Neutrophil (primary cell): ENCODE measurements around the gene ZNF277.
A peak's percentile ranks its signal among the peaks of the same experiment; 100 is the strongest.

ENCODE experiments used
- H3K27ac ChIP-seq: fragments of 200-600 bp; sonication (generic); 2 replicates; pipeline ENCODE4 v1.5.1; 2016; ENCODE audit warnings: mild to moderate bottlenecking, moderate library complexity
- H3K27me3 ChIP-seq: fragments of 200-600 bp; sonication (generic); 2 replicates; pipeline ENCODE4 v1.6.0; 2016; ENCODE audit warnings: mild to moderate bottlenecking
- H3K36me3 ChIP-seq: fragments of 200-600 bp; sonication (generic); 2 replicates; pipeline ENCODE4 v1.5.1; 2017
- H3K4me1 ChIP-seq, 2 experiments: fragments of 200-600 bp in 1 of 2; sonication (generic) in 1 of 2; 1 replicate in 1 of 2; 2 replicates in 1 of 2; pipeline versions ENCODE4 v1.5.1 to v1.6.1; 2013 to 2016; ENCODE audit warnings: low read depth in 1 of 2, low read length in 1 of 2, mild to moderate bottlenecking in 1 of 2, moderate library complexity in 1 of 2; ENCODE audit not compliant: control insufficient read depth in 1 of 2, insufficient read depth in 1 of 2
- H3K4me3 ChIP-seq, 2 experiments: fragments of 200-600 bp in 1 of 2; sonication (generic) in 1 of 2; 1 replicate in 1 of 2; 2 replicates in 1 of 2; pipeline ENCODE4 v1.5.1; 2013 to 2016; ENCODE audit warnings: low read depth in 1 of 2, low read length in 1 of 2, mild to moderate bottlenecking in 1 of 2, moderate library complexity in 1 of 2
- H3K9me3 ChIP-seq: fragments of 200-600 bp; sonication (generic); 2 replicates; pipeline ENCODE4 v1.5.1; 2016
- TF ChIP-seq, protein P1 (sequence below): fragments of 200-600 bp; sonication (generic); IDR thresholded peaks from 2 replicates; pipeline ENCODE4 v1.5.1; 2016; ENCODE audit warnings: antibody characterized with exemption

ZNF277 gene

DNA sequence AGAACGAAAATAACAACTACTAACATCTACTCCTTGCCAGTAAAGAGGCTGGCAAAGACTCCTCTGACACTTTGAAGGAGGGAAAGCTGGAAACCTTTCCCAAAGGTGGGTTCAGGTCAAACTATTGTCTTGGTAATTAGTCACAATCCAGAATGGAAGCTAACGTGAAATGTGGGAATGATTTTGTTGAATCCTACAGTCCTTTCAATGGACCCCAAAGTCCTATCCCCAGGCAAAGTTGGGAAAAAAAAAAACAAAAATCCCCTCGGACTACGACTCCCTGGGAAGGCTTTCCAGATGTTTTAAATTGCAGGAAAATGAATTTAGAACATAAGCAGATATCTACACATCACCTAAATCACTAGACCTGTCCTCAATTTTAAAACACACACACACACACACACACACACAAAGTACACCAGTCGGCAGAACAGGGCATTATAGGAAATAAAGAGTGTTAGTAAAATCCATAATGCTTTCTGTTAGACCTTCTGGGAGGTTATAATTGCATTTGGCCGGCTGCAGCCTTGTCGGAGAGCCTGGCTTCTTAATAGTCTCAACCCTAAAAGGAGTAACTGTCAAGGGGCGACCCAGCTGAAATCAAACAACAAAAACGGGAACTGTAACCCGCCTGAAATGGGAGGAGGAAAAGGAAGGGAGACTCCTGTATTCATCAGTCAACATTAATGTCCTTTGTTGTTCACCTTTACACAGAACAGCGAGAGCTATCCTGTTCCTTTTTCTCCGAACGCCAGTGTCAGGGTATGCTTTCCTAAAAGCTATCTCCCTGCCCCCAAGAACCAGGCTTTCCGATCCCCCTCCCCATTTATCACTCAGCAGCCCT lies 1.8 kb upstream of the ZNF277 start:
- H3K27me3 ChIP-seq, result peaks cover 28% of the 10 kb centered on the region
- peak overlapping the region; percentile 89 for H3K27ac ChIP-seq
- peak overlapping the region; percentile 81 to 98 for H3K4me3 ChIP-seq
- TF ChIP-seq, protein P1, sequence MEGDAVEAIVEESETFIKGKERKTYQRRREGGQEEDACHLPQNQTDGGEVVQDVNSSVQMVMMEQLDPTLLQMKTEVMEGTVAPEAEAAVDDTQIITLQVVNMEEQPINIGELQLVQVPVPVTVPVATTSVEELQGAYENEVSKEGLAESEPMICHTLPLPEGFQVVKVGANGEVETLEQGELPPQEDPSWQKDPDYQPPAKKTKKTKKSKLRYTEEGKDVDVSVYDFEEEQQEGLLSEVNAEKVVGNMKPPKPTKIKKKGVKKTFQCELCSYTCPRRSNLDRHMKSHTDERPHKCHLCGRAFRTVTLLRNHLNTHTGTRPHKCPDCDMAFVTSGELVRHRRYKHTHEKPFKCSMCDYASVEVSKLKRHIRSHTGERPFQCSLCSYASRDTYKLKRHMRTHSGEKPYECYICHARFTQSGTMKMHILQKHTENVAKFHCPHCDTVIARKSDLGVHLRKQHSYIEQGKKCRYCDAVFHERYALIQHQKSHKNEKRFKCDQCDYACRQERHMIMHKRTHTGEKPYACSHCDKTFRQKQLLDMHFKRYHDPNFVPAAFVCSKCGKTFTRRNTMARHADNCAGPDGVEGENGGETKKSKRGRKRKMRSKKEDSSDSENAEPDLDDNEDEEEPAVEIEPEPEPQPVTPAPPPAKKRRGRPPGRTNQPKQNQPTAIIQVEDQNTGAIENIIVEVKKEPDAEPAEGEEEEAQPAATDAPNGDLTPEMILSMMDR, result no peak
- H3K9me3 ChIP-seq, result no peaks in the 10 kb centered on the region
- H3K4me1 ChIP-seq, result peaks cover 34 to 35% of the 10 kb centered on the region in 2 experiments
- H3K36me3 ChIP-seq, result no peaks in the 10 kb centered on the region

GRCh38 chr7:112205343-112206237 lies 905 bp upstream of the ZNF277 start:
- Histone ChIP-seq H3K4me3 (peak overlapping the region; percentile 81 to 98), H3K27ac (peak overlapping the region; percentile 89)
- TF ChIP-seq, protein P1, result no peak

GRCh38 chr7:112206991-112207592 lies 597 bp downstream of the ZNF277 start:
- peak overlapping the region; percentile 89 for H3K27ac ChIP-seq
- peaks cover 34 to 35% of the 10 kb centered on the region in 2 experiments for H3K4me1 ChIP-seq
- TF ChIP-seq, protein P1, result no peak
- H3K27me3 ChIP-seq, result peaks cover 28% of the 10 kb centered on the region
- H3K9me3 ChIP-seq, result no peaks in the 10 kb centered on the region
- H3K4me3 ChIP-seq, result peak overlapping the region; percentile 81 to 98
- H3K36me3 ChIP-seq, result no peaks in the 10 kb centered on the region

More at GRCh38 chr7:112205343-112206237, 905 bp upstream of the ZNF277 start:
- no peaks in the 10 kb centered on the region for H3K9me3 ChIP-seq
- no peaks in the 10 kb centered on the region for H3K36me3 ChIP-seq
- peaks cover 34 to 35% of the 10 kb centered on the region in 2 experiments for H3K4me1 ChIP-seq
- peaks cover 28% of the 10 kb centered on the region for H3K27me3 ChIP-seq

DNA sequence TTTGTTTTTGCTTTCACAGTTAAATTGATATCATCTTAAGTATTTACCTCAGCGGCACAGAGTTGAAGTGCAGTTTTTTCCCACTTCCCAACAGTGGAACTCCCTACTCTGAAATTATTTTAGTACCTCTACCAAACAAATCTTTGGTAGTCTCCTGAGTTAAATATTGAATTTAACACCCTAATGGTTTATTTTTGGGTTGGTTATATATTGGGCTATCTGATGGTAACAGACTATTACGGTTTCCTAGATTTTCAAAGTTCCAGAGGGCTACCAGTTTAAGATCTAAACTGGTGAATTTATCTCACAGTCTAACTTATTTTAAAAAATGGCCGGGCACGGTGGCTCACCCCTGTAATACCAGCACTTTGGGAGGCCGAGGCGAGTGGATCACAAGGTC lies 1.3 kb downstream of the ZNF277 start:
- Histone ChIP-seq H3K27me3 (peaks cover 28% of the 10 kb centered on the region), H3K36me3 (no peaks in the 10 kb centered on the region), H3K9me3 (no peaks in the 10 kb centered on the region), H3K27ac (no peak overlapping the region), H3K4me3 (no peak overlapping the region), H3K4me1 (peaks cover 29 to 31% of the 10 kb centered on the region in 2 experiments)
- TF ChIP-seq, protein P1, result no peak

DNA sequence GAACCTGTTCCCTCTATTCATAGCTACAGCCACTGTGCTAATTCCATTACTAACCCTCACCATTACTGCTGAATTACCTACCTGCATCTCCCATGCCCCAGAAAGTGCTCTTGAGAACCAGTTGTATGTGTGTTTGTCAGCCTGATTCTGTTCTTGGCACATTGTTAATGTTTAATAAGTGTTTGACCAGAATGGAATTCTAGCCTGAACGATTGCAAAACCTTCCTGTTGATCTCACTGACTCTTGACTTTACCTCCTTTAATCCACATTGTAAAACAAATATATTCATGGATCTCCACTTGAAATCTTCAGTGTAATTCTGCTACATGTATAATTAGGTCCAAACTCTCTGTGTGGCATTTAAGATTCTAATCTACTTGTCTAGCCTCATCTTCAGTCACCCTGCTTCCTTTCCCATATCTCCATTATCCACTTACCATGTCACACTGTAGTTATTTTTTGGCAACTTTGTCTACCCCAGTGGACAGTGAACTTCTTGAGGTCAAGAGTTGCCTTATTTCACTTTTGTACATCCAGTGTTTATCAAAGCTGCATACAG lies 4.9 kb downstream of the ZNF277 start:
- no peaks in the 10 kb centered on the region for H3K36me3 ChIP-seq
- H3K27ac ChIP-seq, result no peak overlapping the region
- H3K4me3 ChIP-seq, result no peak overlapping the region
- no peaks in the 10 kb centered on the region for H3K27me3 ChIP-seq
- TF ChIP-seq, protein P1, result no peak
- peaks cover 8 to 9% of the 10 kb centered on the region in 2 experiments for H3K4me1 ChIP-seq
- no peaks in the 10 kb centered on the region for H3K9me3 ChIP-seq
